B cell (primary cell): ENCODE measurements around the gene TMEM107. TPM values are rescaled to one million over a fixed set of nuclear protein-coding genes. Genes with fewer than 3 reads are reported as not detected.

Experiments
- ATAC-seq: fragments of 200-7000 bp; cut with Tn5 transposase; one replicate; pipeline ENCODE4 v1.10.0; 2021; ENCODE audit warnings: low read depth, mild to moderate bottlenecking, moderate number of reproducible peaks, moderate library complexity
- CTCF ChIA-PET: fragments of 350-600 bp; sonication (Branson Sonifier 250); formaldehyde crosslinking; loops from one replicate; lab custom pipeline; 2021; ENCODE audit warnings: antibody characterized with exemption, inconsistent platforms; lab: Charles Lee
- POLR2A ChIA-PET: fragments of 350-600 bp; sonication (Branson Sonifier 250); formaldehyde crosslinking; loops from one replicate; lab custom pipeline; 2021; ENCODE audit warnings: antibody characterized with exemption; lab: Charles Lee
- DNase-seq: peaks from one replicate; pipeline ENCODE4 v3.0.0; 2013
- H2AFZ ChIP-seq: 2 replicates; pipeline ENCODE4 v1.6.1; 2012; ENCODE audit warnings: mild to moderate bottlenecking, low read depth, low read length; ENCODE audit not compliant: insufficient read depth, poor library complexity, severe bottlenecking
- H3K27ac ChIP-seq, 2 donors: 1 replicate in 1 of 2; 2 replicates in 1 of 2; pipeline ENCODE4 v1.5.1; 2012 to 2013; ENCODE audit warnings: low read length in 2 of 2, mild to moderate bottlenecking in 2 of 2, moderate library complexity in 1 of 2
- H3K27me3 ChIP-seq, 4 experiments: fragments of 200-600 bp in 1 of 4; sonication (generic) in 1 of 4; replicated peaks in 1 of 4; 1 replicate in 2 of 4; 2 replicates in 2 of 4; pipeline versions ENCODE4 v1.6.1 to v1.7.0; 2013 to 2016; ENCODE audit warnings: low read length in 3 of 4, mild to moderate bottlenecking in 2 of 4, mixed read lengths in 1 of 4, moderate library complexity in 1 of 4; ENCODE audit not compliant: insufficient read depth in 4 of 4, control insufficient read depth in 3 of 4; ENCODE audit errors: control extremely low read depth in 1 of 4
- H3K36me3 ChIP-seq, 2 experiments: replicated peaks in 1 of 2; 1 replicate in 1 of 2; 2 replicates in 1 of 2; pipeline versions ENCODE4 v1.6.1 to v1.7.1; 2013; ENCODE audit warnings: low read length in 1 of 2; ENCODE audit not compliant: insufficient read depth in 2 of 2, control insufficient read depth in 1 of 2; ENCODE audit errors: control extremely low read depth in 1 of 2, extremely low read depth in 1 of 2
- H3K4me1 ChIP-seq, 2 donors: fragments of 200-600 bp in 1 of 2; sonication (generic) in 1 of 2; 1 replicate in 1 of 2; 2 replicates in 1 of 2; pipeline versions ENCODE4 v1.5.1 to v1.6.1; 2013 to 2017; ENCODE audit warnings: low read length in 2 of 2; ENCODE audit not compliant: control insufficient read depth in 2 of 2, insufficient read depth in 2 of 2
- H3K4me2 ChIP-seq: replicated peaks from 2 replicates; pipeline ENCODE3; 2012; ENCODE audit warnings: mild to moderate bottlenecking, low read depth, low read length; ENCODE audit not compliant: poor library complexity, severe bottlenecking
- H3K4me3 ChIP-seq, 5 experiments: fragments of 200-600 bp in 1 of 5; sonication (generic) in 1 of 5; 1 replicate in 3 of 5; 2 replicates in 2 of 5; pipeline versions ENCODE4 v1.5.1 to v1.7.0; 2011 to 2016; ENCODE audit warnings: low read length in 4 of 5, mild to moderate bottlenecking in 4 of 5, low read depth in 2 of 5, control low read depth in 1 of 5, moderate library complexity in 1 of 5; ENCODE audit not compliant: insufficient read depth in 1 of 5; ENCODE audit errors: control extremely low read depth in 1 of 5, extremely low read depth in 1 of 5
- H3K79me2 ChIP-seq: fragments of 200-600 bp; sonication (generic); one replicate; pipeline ENCODE4 v1.6.0; 2016; ENCODE audit warnings: low read length; ENCODE audit not compliant: control insufficient read depth, insufficient read depth
- H3K9ac ChIP-seq: fragments of 200-600 bp; sonication (generic); 2 replicates; pipeline ENCODE4 v1.6.1; 2017; ENCODE audit warnings: mild to moderate bottlenecking, low read length, moderate library complexity
- H3K9me3 ChIP-seq, 3 donors: one replicate each; pipeline versions ENCODE4 v1.6.1 to v1.7.1; 2013; ENCODE audit warnings: low read length in 2 of 3; ENCODE audit not compliant: control insufficient read depth in 2 of 3, insufficient read depth in 1 of 3; ENCODE audit errors: control extremely low read depth in 1 of 3
- H4K20me1 ChIP-seq: 2 replicates; pipeline ENCODE4 v1.6.0; 2012; ENCODE audit warnings: mild to moderate bottlenecking, low read length; ENCODE audit not compliant: insufficient read depth, control insufficient read depth, poor library complexity, severe bottlenecking
- H3K27ac Mint-ChIP-seq: one replicate; pipeline ENCODE4 v1.8.0; 2021; ENCODE audit warnings: mixed read lengths
- H3K27me3 Mint-ChIP-seq: one replicate; pipeline ENCODE4 v1.8.0; 2021; ENCODE audit warnings: mixed read lengths
- H3K4me1 Mint-ChIP-seq: one replicate; pipeline ENCODE4 v1.8.0; 2021; ENCODE audit warnings: mixed read lengths
- H3K4me3 Mint-ChIP-seq: one replicate; pipeline ENCODE4 v1.8.0; 2021; ENCODE audit warnings: mixed read lengths
- H3K9me3 Mint-ChIP-seq: one replicate; pipeline ENCODE4 v1.8.0; 2022; ENCODE audit warnings: mixed read lengths; ENCODE audit not compliant: insufficient read depth
- EZH2 ChIP-seq: IDR thresholded peaks from 2 replicates; pipeline ENCODE4 v1.6.1; 2012; ENCODE audit warnings: borderline replicate concordance, low read depth, mild to moderate bottlenecking, moderate library complexity, low read length; ENCODE audit not compliant: insufficient read depth, poor library complexity, severe bottlenecking
- WGBS: methylation state at CpG from one replicate; pipeline ENCODE4 v1.1.5; 2013; ENCODE audit warnings: missing lambda C conversion rate; ENCODE audit not compliant: insufficient coverage; 5-methylcytosine and 5-hydroxymethylcytosine counted together
- intact Hi-C: fragments of 100-400 bp; cut with micrococcal nuclease; formaldehyde crosslinking; loops from one replicate; pipeline ENCODE4 v1.10.0; 2022
- polyA plus RNA-seq: library from polyadenylated mRNA; depleted of rRNA; stranded (reverse); fragments of >200 nt; gene quantifications from 2 replicates; pipeline ENCODE4 v1.2.3, GENCODE V29; 2012
- total RNA-seq, 2 donors: library from RNA; stranded (reverse); fragments of 120-200 nt in 1 of 2; gene quantifications; 1 replicate in 1 of 2; 2 replicates in 1 of 2; pipeline versions ENCODE4 v1.2.3 to v1.2.4, GENCODE V29; 2013 to 2022
- TF ChIP-seq, protein P1 (sequence below): fragments of 200-600 bp; IDR thresholded peaks from one replicate; pipeline ENCODE4 v1.8.0; 2022; ENCODE audit warnings: antibody characterized with exemption, mild to moderate bottlenecking

Gene TMEM107
- total and polyA plus RNA-seq, 2 donors (not counting 1 experiment from before 2014, with no cell fraction given): 13.3 to 30.3 TPM

DNA sequence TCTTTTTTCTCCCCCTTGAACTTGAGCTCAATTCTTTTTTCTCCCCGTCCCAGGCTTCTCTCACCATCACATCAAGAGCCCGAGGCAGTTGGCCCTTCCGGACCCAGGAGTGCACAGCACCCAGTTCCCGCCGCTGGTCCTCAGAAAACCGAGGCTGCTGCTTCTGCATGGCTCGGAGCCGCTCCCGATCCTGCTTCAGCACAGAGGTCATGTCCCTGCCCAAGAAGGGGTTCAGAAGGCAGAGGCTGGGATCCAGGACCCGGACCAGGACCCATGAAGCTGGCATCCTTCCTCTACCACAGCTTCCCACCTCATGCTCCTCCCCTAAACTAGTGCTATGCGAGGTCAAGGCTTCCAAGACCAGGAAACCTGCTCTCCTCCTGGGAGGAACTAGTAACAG lies 34.4 kb downstream of the TMEM107 start:
- Histone ChIP-seq H3K9me3 (no peaks in the 10 kb centered on the region), H3K9ac (no peak overlapping the region), H3K4me2 (no peak overlapping the region), H3K27me3 (no peaks in the 10 kb centered on the region), H3K4me3 (no peak overlapping the region), H2AFZ (no peak overlapping the region), H4K20me1 (peaks cover 15% of the 10 kb centered on the region), H3K79me2 (peaks cover 4% of the 10 kb centered on the region), H3K4me1 (peaks cover 10 to 20% of the 10 kb centered on the region in 2 donors), H3K36me3 (peaks cover 0 to 52% of the 10 kb centered on the region in 2 experiments), H3K27ac (no peak overlapping the region)
- TF ChIP-seq EZH2: no peak
- TF ChIP-seq, protein P1, sequence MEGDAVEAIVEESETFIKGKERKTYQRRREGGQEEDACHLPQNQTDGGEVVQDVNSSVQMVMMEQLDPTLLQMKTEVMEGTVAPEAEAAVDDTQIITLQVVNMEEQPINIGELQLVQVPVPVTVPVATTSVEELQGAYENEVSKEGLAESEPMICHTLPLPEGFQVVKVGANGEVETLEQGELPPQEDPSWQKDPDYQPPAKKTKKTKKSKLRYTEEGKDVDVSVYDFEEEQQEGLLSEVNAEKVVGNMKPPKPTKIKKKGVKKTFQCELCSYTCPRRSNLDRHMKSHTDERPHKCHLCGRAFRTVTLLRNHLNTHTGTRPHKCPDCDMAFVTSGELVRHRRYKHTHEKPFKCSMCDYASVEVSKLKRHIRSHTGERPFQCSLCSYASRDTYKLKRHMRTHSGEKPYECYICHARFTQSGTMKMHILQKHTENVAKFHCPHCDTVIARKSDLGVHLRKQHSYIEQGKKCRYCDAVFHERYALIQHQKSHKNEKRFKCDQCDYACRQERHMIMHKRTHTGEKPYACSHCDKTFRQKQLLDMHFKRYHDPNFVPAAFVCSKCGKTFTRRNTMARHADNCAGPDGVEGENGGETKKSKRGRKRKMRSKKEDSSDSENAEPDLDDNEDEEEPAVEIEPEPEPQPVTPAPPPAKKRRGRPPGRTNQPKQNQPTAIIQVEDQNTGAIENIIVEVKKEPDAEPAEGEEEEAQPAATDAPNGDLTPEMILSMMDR: no peak
- Mint-ChIP-seq H3K27ac (no peak overlapping the region), H3K4me3 (no peak overlapping the region), H3K9me3 (no peaks in the 10 kb centered on the region), H3K4me1 (peaks cover 2% of the 10 kb centered on the region), H3K27me3 (no peaks in the 10 kb centered on the region)
- CTCF ChIA-PET: interaction anchor here (0.6 to 7.2 kb wide), 7 partner anchors 9 to 69 kb away, joined by 3 to 68 read pairs (median 5); partner anchors contain the start of genes ALOXE3 and AURKB
- peak; percentile 43 for DNase-seq
- intact Hi-C loops: no loop called here
- POLR2A ChIA-PET: interaction anchor here (0.6 kb wide), 1 partner anchor 716 kb away, joined by 6 read pairs; no protein-coding TSS in a partner anchor
- ATAC-seq: no peak
- 95% methylated on average over 11 of the region's 11 CpGs for WGBS

- H3K79me2 ChIP-seq: no peaks in the 10 kb centered on the region
- WGBS: 99% methylated on average over 7 of the region's 7 CpGs
- intact Hi-C loops: no loop called here
- no peaks in the 10 kb centered on the region for H3K9me3 Mint-ChIP-seq
- no peaks in the 10 kb centered on the region for H3K27me3 Mint-ChIP-seq
- peaks cover 2% of the 10 kb centered on the region for H3K4me1 Mint-ChIP-seq
- no peak overlapping the region for H3K27ac ChIP-seq
- H3K27me3 ChIP-seq: no peaks in the 10 kb centered on the region
- ChIA-PET POLR2A (interaction anchor here (2.6 to 2.7 kb wide), 2 partner anchors 10 to 15 kb away, joined by 21 to 36 read pairs; partner anchors contain the start of gene PER1), CTCF (interaction anchor here (0.6 to 7.2 kb wide), 8 partner anchors 9 to 81 kb away, joined by 3 to 68 read pairs (median 4); partner anchors contain the start of gene ALOXE3)
- ATAC-seq (no peak), DNase-seq (peak; percentile 45)
- H2AFZ ChIP-seq: no peak overlapping the region
- peaks cover 9% of the 10 kb centered on the region for H4K20me1 ChIP-seq
- peak overlapping the region; percentile 15 for H3K27ac Mint-ChIP-seq
- H3K9ac ChIP-seq: no peak overlapping the region
- H3K9me3 ChIP-seq: no peaks in the 10 kb centered on the region
- no peak overlapping the region for H3K4me3 Mint-ChIP-seq
- peaks cover 0 to 45% of the 10 kb centered on the region in 2 experiments for H3K36me3 ChIP-seq
- no peak overlapping the region for H3K4me2 ChIP-seq
- peaks cover 10 to 20% of the 10 kb centered on the region in 2 donors for H3K4me1 ChIP-seq
- no peak for TF ChIP-seq EZH2
- TF ChIP-seq, protein P1: no peak
- no peak overlapping the region for H3K4me3 ChIP-seq
Observed at GRCh38 chr17:8141045-8141444, 35.1 kb downstream of the TMEM107 start.
